B cell (primary cell): ENCODE data around the gene PSD4. TPM values are rescaled to one million over a fixed set of nuclear protein-coding genes. Genes with fewer than 3 reads are reported as not detected.

Experiments
- ATAC-seq: fragments of 200-7000 bp; cut with Tn5 transposase; one replicate; pipeline ENCODE4 v1.10.0; 2021; ENCODE audit warnings: low read depth, mild to moderate bottlenecking, moderate number of reproducible peaks, moderate library complexity
- CTCF ChIA-PET: fragments of 350-600 bp; sonication (Branson Sonifier 250); formaldehyde crosslinking; loops from one replicate; lab custom pipeline; 2021; ENCODE audit warnings: antibody characterized with exemption, inconsistent platforms; lab: Charles Lee
- POLR2A ChIA-PET: fragments of 350-600 bp; sonication (Branson Sonifier 250); formaldehyde crosslinking; loops from one replicate; lab custom pipeline; 2021; ENCODE audit warnings: antibody characterized with exemption; lab: Charles Lee
- DNase-seq: peaks from one replicate; pipeline ENCODE4 v3.0.0; 2013
- H2AFZ ChIP-seq: 2 replicates; pipeline ENCODE4 v1.6.1; 2012; ENCODE audit warnings: mild to moderate bottlenecking, low read depth, low read length; ENCODE audit not compliant: insufficient read depth, poor library complexity, severe bottlenecking
- H3K27ac ChIP-seq, 2 donors: 1 replicate in 1 of 2; 2 replicates in 1 of 2; pipeline ENCODE4 v1.5.1; 2012 to 2013; ENCODE audit warnings: low read length in 2 of 2, mild to moderate bottlenecking in 2 of 2, moderate library complexity in 1 of 2
- H3K27me3 ChIP-seq, 4 experiments: fragments of 200-600 bp in 1 of 4; sonication (generic) in 1 of 4; replicated peaks in 1 of 4; 1 replicate in 2 of 4; 2 replicates in 2 of 4; pipeline versions ENCODE4 v1.6.1 to v1.7.0; 2013 to 2016; ENCODE audit warnings: low read length in 3 of 4, mild to moderate bottlenecking in 2 of 4, mixed read lengths in 1 of 4, moderate library complexity in 1 of 4; ENCODE audit not compliant: insufficient read depth in 4 of 4, control insufficient read depth in 3 of 4; ENCODE audit errors: control extremely low read depth in 1 of 4
- H3K36me3 ChIP-seq, 2 experiments: replicated peaks in 1 of 2; 1 replicate in 1 of 2; 2 replicates in 1 of 2; pipeline versions ENCODE4 v1.6.1 to v1.7.1; 2013; ENCODE audit warnings: low read length in 1 of 2; ENCODE audit not compliant: insufficient read depth in 2 of 2, control insufficient read depth in 1 of 2; ENCODE audit errors: control extremely low read depth in 1 of 2, extremely low read depth in 1 of 2
- H3K4me1 ChIP-seq, 2 donors: fragments of 200-600 bp in 1 of 2; sonication (generic) in 1 of 2; 1 replicate in 1 of 2; 2 replicates in 1 of 2; pipeline versions ENCODE4 v1.5.1 to v1.6.1; 2013 to 2017; ENCODE audit warnings: low read length in 2 of 2; ENCODE audit not compliant: control insufficient read depth in 2 of 2, insufficient read depth in 2 of 2
- H3K4me2 ChIP-seq: replicated peaks from 2 replicates; pipeline ENCODE3; 2012; ENCODE audit warnings: mild to moderate bottlenecking, low read depth, low read length; ENCODE audit not compliant: poor library complexity, severe bottlenecking
- H3K4me3 ChIP-seq, 5 experiments: fragments of 200-600 bp in 1 of 5; sonication (generic) in 1 of 5; 1 replicate in 3 of 5; 2 replicates in 2 of 5; pipeline versions ENCODE4 v1.5.1 to v1.7.0; 2011 to 2016; ENCODE audit warnings: low read length in 4 of 5, mild to moderate bottlenecking in 4 of 5, low read depth in 2 of 5, control low read depth in 1 of 5, moderate library complexity in 1 of 5; ENCODE audit not compliant: insufficient read depth in 1 of 5; ENCODE audit errors: control extremely low read depth in 1 of 5, extremely low read depth in 1 of 5
- H3K79me2 ChIP-seq: fragments of 200-600 bp; sonication (generic); one replicate; pipeline ENCODE4 v1.6.0; 2016; ENCODE audit warnings: low read length; ENCODE audit not compliant: control insufficient read depth, insufficient read depth
- H3K9ac ChIP-seq: fragments of 200-600 bp; sonication (generic); 2 replicates; pipeline ENCODE4 v1.6.1; 2017; ENCODE audit warnings: mild to moderate bottlenecking, low read length, moderate library complexity
- H3K9me3 ChIP-seq, 3 donors: one replicate each; pipeline versions ENCODE4 v1.6.1 to v1.7.1; 2013; ENCODE audit warnings: low read length in 2 of 3; ENCODE audit not compliant: control insufficient read depth in 2 of 3, insufficient read depth in 1 of 3; ENCODE audit errors: control extremely low read depth in 1 of 3
- H4K20me1 ChIP-seq: 2 replicates; pipeline ENCODE4 v1.6.0; 2012; ENCODE audit warnings: mild to moderate bottlenecking, low read length; ENCODE audit not compliant: insufficient read depth, control insufficient read depth, poor library complexity, severe bottlenecking
- H3K27ac Mint-ChIP-seq: one replicate; pipeline ENCODE4 v1.8.0; 2021; ENCODE audit warnings: mixed read lengths
- H3K27me3 Mint-ChIP-seq: one replicate; pipeline ENCODE4 v1.8.0; 2021; ENCODE audit warnings: mixed read lengths
- H3K4me1 Mint-ChIP-seq: one replicate; pipeline ENCODE4 v1.8.0; 2021; ENCODE audit warnings: mixed read lengths
- H3K4me3 Mint-ChIP-seq: one replicate; pipeline ENCODE4 v1.8.0; 2021; ENCODE audit warnings: mixed read lengths
- H3K9me3 Mint-ChIP-seq: one replicate; pipeline ENCODE4 v1.8.0; 2022; ENCODE audit warnings: mixed read lengths; ENCODE audit not compliant: insufficient read depth
- CTCF ChIP-seq: fragments of 200-600 bp; IDR thresholded peaks from one replicate; pipeline ENCODE4 v1.8.0; 2022; ENCODE audit warnings: antibody characterized with exemption, mild to moderate bottlenecking
- EZH2 ChIP-seq: IDR thresholded peaks from 2 replicates; pipeline ENCODE4 v1.6.1; 2012; ENCODE audit warnings: borderline replicate concordance, low read depth, mild to moderate bottlenecking, moderate library complexity, low read length; ENCODE audit not compliant: insufficient read depth, poor library complexity, severe bottlenecking
- WGBS: methylation state at CpG from one replicate; pipeline ENCODE4 v1.1.5; 2013; ENCODE audit warnings: missing lambda C conversion rate; ENCODE audit not compliant: insufficient coverage; 5-methylcytosine and 5-hydroxymethylcytosine counted together
- intact Hi-C: fragments of 100-400 bp; cut with micrococcal nuclease; formaldehyde crosslinking; loops from one replicate; pipeline ENCODE4 v1.10.0; 2022
- polyA plus RNA-seq: library from polyadenylated mRNA; depleted of rRNA; stranded (reverse); fragments of >200 nt; gene quantifications from 2 replicates; pipeline ENCODE4 v1.2.3, GENCODE V29; 2012
- total RNA-seq, 2 donors: library from RNA; stranded (reverse); fragments of 120-200 nt in 1 of 2; gene quantifications; 1 replicate in 1 of 2; 2 replicates in 1 of 2; pipeline versions ENCODE4 v1.2.3 to v1.2.4, GENCODE V29; 2013 to 2022

The PSD4 gene
- total and polyA plus RNA-seq, 2 donors (not counting 1 experiment from before 2014, with no cell fraction given), result 87.1 to 203 TPM

DNA sequence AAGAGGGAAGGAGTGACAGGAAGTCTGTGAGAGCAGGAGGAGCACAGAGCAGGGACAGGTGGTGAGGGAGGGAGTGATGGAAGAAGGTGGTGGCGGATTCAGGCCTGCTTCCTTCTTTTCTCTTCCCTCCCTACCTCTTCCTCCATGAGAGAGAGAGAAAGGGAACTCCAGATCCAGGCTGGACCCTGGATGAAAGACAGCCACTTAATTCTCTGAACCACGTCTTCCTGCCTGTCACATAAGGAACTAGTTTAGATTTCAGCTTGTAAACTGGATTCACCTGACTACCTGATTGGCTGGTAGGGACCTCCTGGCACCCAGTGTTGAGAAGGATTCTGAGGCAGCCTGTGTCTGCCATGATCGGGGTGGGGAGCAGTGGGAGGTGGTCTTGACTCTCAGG, 56.0 kb downstream of the PSD4 start:
- WGBS, result 84% methylated on average over 2 of the region's 3 CpGs
- no peak overlapping the region for H3K4me3 Mint-ChIP-seq
- POLR2A ChIA-PET, result no interaction called here

GRCh38 chr2:113230531-113230930, 56.8 kb downstream of the PSD4 start:
- CTCF ChIA-PET, result interaction anchor here (1.3 to 2.2 kb wide), 2 partner anchors 15 to 93 kb away, joined by 3 to 7 read pairs; no protein-coding TSS in a partner anchor
- H4K20me1 ChIP-seq, result no peaks in the 10 kb centered on the region
- H3K4me3 Mint-ChIP-seq, result no peak overlapping the region

More for the DNA sequence above, 56.0 kb downstream of the PSD4 start:
- no peak for TF ChIP-seq CTCF
- TF ChIP-seq EZH2, result no peak
- CTCF ChIA-PET, result interaction anchor here (0.6 to 2.2 kb wide), 2 partner anchors 92 to 140 kb away, joined by 3 to 7 read pairs; no protein-coding TSS in a partner anchor
- Histone ChIP-seq H3K79me2 (no peaks in the 10 kb centered on the region), H3K27ac (no peak overlapping the region), H3K4me3 (no peak overlapping the region), H2AFZ (no peak overlapping the region), H3K36me3 (no peaks in the 10 kb centered on the region), H3K27me3 (no peaks in the 10 kb centered on the region), H3K9ac (no peak overlapping the region), H3K4me1 (no peaks in the 10 kb centered on the region), H4K20me1 (no peaks in the 10 kb centered on the region), H3K9me3 (no peaks in the 10 kb centered on the region), H3K4me2 (no peak overlapping the region)
- intact Hi-C loops, result no loop called here
- H3K27ac Mint-ChIP-seq, result no peak overlapping the region
- no peaks in the 10 kb centered on the region for H3K4me1 Mint-ChIP-seq
- no peaks in the 10 kb centered on the region for H3K9me3 Mint-ChIP-seq
- DNase-seq (no peak), ATAC-seq (no peak)
- H3K27me3 Mint-ChIP-seq, result no peaks in the 10 kb centered on the region

More at GRCh38 chr2:113230531-113230930, 56.8 kb downstream of the PSD4 start:
- no peaks in the 10 kb centered on the region for H3K9me3 ChIP-seq
- H3K27me3 ChIP-seq, result no peaks in the 10 kb centered on the region
- no peaks in the 10 kb centered on the region for H3K9me3 Mint-ChIP-seq
- no peak overlapping the region for H3K27ac Mint-ChIP-seq
- no peak overlapping the region for H2AFZ ChIP-seq
- no peaks in the 10 kb centered on the region for H3K4me1 ChIP-seq
- intact Hi-C loops, result no loop called here
- peaks cover 2% of the 10 kb centered on the region for H3K4me1 Mint-ChIP-seq
- no peak overlapping the region for H3K27ac ChIP-seq
- no peak overlapping the region for H3K4me2 ChIP-seq
- no peak overlapping the region for H3K9ac ChIP-seq
- no peaks in the 10 kb centered on the region for H3K27me3 Mint-ChIP-seq
- POLR2A ChIA-PET, result no interaction called here
- no peak overlapping the region for H3K4me3 ChIP-seq
- no peak for TF ChIP-seq EZH2
- no peak for TF ChIP-seq CTCF
- no peak for ATAC-seq
- WGBS, result 59% methylated on average over 2 of the region's 6 CpGs
- H3K79me2 ChIP-seq, result no peaks in the 10 kb centered on the region
- no peaks in the 10 kb centered on the region for H3K36me3 ChIP-seq
- no peak for DNase-seq
